RWPE2 (cell line): ENCODE measurements around the gene PRKCH.

ENCODE experiments used
- ATAC-seq: fragments of 200-7000 bp; cut with Tn5 transposase; 3 replicates; pipeline ENCODE4 v1.9.1; 2021; ENCODE audit warnings: low read depth
- DNase-seq: peaks from one replicate; pipeline ENCODE4 v3.0.0-alpha.2; 2020; ENCODE audit warnings: low spot score
- H3K27ac ChIP-seq: fragments of 450-650 bp; 2 replicates; pipeline ENCODE4 v1.5.1; 2017; ENCODE audit warnings: mild to moderate bottlenecking; ENCODE audit not compliant: poor library complexity, severe bottlenecking
- H3K27me3 ChIP-seq: fragments of 250-450 bp; sonication (Bioruptor Pico); 2 replicates; pipeline ENCODE4 v1.5.1; 2021; ENCODE audit warnings: mild to moderate bottlenecking, moderate library complexity; ENCODE audit not compliant: insufficient read depth, poor library complexity, severe bottlenecking
- H3K36me3 ChIP-seq: fragments of 250-450 bp; sonication (Bioruptor Pico); 2 replicates; pipeline ENCODE4 v1.5.1; 2020; ENCODE audit warnings: low read depth, mild to moderate bottlenecking, moderate library complexity
- H3K4me1 ChIP-seq: fragments of 250-450 bp; sonication (Bioruptor Pico); 2 replicates; pipeline ENCODE4 v1.5.1; 2021; ENCODE audit warnings: mild to moderate bottlenecking, moderate library complexity; ENCODE audit not compliant: insufficient read depth, poor library complexity, severe bottlenecking
- H3K4me3 ChIP-seq: fragments of 250-450 bp; sonication (Bioruptor Pico); 2 replicates; pipeline ENCODE4 v1.5.1; 2021; ENCODE audit warnings: mild to moderate bottlenecking, moderate library complexity; ENCODE audit not compliant: severe bottlenecking
- H3K9me3 ChIP-seq: fragments of 250-450 bp; sonication (Bioruptor Pico); 2 replicates; pipeline ENCODE4 v1.5.1; 2021; ENCODE audit warnings: mild to moderate bottlenecking, moderate library complexity; ENCODE audit not compliant: severe bottlenecking
- CTCF ChIP-seq: fragments of 450-650 bp; IDR thresholded peaks from one replicate; pipeline ENCODE4 v1.5.1; 2017; ENCODE audit warnings: mild to moderate bottlenecking, moderate library complexity; ENCODE audit not compliant: poor library complexity, severe bottlenecking

Gene PRKCH

DNA sequence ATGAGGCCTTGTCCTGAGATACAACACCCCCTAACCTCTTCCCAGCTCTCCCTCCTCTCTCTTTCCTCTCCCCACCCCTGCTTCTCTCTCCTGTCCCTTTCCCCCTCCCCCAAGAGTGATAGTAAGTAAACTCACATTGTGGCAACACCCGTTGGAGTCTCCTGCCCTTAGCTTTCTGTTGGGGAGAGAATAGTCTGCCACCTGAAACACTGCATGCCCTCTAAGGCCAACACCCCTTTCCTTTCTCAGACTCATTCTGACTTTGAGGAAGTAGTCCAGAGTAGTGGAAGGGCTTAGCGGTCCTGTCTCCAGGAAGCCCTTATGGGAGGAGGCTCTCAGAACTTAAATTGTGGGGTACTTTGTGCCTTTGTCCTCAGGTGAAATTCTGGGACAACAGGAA is 95.2 kb downstream of the PRKCH start:
- Histone ChIP-seq H3K4me1 (peaks cover 21% of the 10 kb centered on the region), H3K27me3 (no peaks in the 10 kb centered on the region), H3K9me3 (no peaks in the 10 kb centered on the region), H3K36me3 (no peaks in the 10 kb centered on the region), H3K4me3 (no peak overlapping the region), H3K27ac (no peak overlapping the region)
- no peak for ATAC-seq
- DNase-seq, result no peak
- TF ChIP-seq CTCF, result no peak

- Histone ChIP-seq H3K36me3 (no peaks in the 10 kb centered on the region), H3K4me3 (no peak overlapping the region), H3K27me3 (no peaks in the 10 kb centered on the region), H3K27ac (no peak overlapping the region), H3K4me1 (peaks cover 21% of the 10 kb centered on the region), H3K9me3 (no peaks in the 10 kb centered on the region)
- ATAC-seq (no peak), DNase-seq (no peak)
- no peak for TF ChIP-seq CTCF
Measured at GRCh38 chr14:61417141-61417540, 95.8 kb downstream of the PRKCH start.

- Histone ChIP-seq H3K27me3 (no peaks in the 10 kb centered on the region), H3K9me3 (no peaks in the 10 kb centered on the region), H3K4me1 (peaks cover 21% of the 10 kb centered on the region), H3K36me3 (no peaks in the 10 kb centered on the region), H3K27ac (no peak overlapping the region), H3K4me3 (no peak overlapping the region)
- TF ChIP-seq CTCF, result no peak
- ATAC-seq, result no peak
- no peak for DNase-seq
Measured at GRCh38 chr14:61417883-61418455, 96.6 kb downstream of the PRKCH start.

DNA sequence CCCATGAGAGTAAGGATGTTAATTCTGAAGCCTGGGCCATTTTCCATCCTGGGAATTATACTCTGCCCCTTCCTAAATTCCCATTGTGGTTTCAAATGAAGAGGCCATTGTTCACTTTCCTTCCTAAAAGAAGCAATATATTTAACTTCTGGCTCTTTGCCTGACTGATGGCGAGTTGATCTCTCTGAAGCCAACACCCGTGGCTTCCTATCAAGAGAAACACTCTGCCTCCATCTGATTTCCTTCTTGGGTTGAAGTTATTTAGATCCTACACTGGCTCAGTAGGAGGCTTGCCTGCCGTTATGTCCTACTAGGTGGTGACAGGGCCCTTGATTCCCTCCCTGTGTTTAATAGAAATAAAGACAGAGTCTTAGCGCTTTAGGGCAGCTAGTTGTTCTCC is 97.4 kb downstream of the PRKCH start:
- DNase-seq (no peak), ATAC-seq (no peak)
- TF ChIP-seq CTCF, result no peak

DNA sequence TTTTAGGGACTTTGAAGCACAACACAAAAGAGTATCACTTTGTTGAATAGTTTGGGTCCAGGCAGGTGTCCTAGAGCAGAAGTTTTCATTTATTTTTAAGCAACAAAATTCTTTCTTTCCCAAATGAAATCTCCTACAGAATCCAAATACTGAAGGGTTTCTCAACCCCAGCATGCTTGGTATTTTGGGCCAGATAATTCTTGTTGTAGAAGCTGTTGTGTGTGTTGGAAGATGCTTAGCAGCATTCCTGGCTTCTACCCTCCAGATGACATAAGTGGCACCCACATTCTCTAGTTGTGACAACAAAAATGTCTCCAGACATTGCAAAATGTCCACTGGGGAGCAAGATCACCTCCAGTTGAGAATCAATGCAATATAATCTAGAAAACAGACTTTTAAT is 97.8 kb downstream of the PRKCH start:
- Histone ChIP-seq H3K4me3 (no peak overlapping the region), H3K27ac (no peak overlapping the region), H3K4me1 (peaks cover 21% of the 10 kb centered on the region), H3K36me3 (no peaks in the 10 kb centered on the region), H3K9me3 (no peaks in the 10 kb centered on the region), H3K27me3 (no peaks in the 10 kb centered on the region)
- DNase-seq, result no peak
- TF ChIP-seq CTCF, result no peak
- ATAC-seq, result no peak

More for the DNA sequence above, 97.4 kb downstream of the PRKCH start:
- Histone ChIP-seq H3K4me3 (no peak overlapping the region), H3K27me3 (no peaks in the 10 kb centered on the region), H3K27ac (no peak overlapping the region), H3K4me1 (peaks cover 21% of the 10 kb centered on the region), H3K9me3 (no peaks in the 10 kb centered on the region), H3K36me3 (no peaks in the 10 kb centered on the region)
